ENCODE results near the gene ARHGAP9. TPM values are rescaled to one million over a fixed set of nuclear protein-coding genes. Genes with fewer than 3 reads are reported as not detected.
"Not testable (repeated sequence)": the region's sequence is repeated elsewhere in the genome, so short reads cannot be mapped to it uniquely, and the experiment has no call there.

The ARHGAP9 gene
- total RNA-seq, 3 donors from 2014 or later (not counting 1 experiment from before 2014, with no cell fraction given) = 558 to 1,091 (median 1,015) TPM

DNA sequence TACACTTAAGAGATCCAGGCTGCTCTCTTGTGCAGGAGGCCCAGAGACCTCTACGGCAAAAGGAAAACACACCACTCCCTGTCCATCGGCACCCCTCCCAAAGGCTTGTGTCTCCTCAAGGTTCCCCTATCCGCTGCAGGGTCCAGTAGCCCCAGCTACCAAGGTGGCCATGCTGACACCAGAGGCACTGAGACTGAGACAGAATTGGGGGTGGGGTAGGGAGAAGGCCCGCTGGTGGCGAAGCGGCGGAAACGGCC, 40.1 kb upstream of the ARHGAP9 start:
- peaks cover 55% of the 10 kb centered on the region for H3K4me1 ChIP-seq (ENCODE audit: control insufficient read depth, insufficient read depth, low read length)
- H3K4me3 ChIP-seq (ENCODE audit: low read length) = peak overlapping the region; percentile 99
- H3K36me3 ChIP-seq (ENCODE audit: control insufficient read depth, insufficient read depth, low read length) = peaks cover 39% of the 10 kb centered on the region
- H3K27ac ChIP-seq (ENCODE audit: low read length) = peak overlapping the region; percentile 99
- DNase-seq (peak in 1 of 2 donors; percentile 46), ATAC-seq (no peak)
- TF ChIP-seq CTCF (IDR thresholded peaks at IDR 0.05) = no peak
- WGBS (ENCODE audit: insufficient coverage) = 0% methylated on average over 8 of the region's 8 CpGs
- Mint-ChIP-seq H3K27ac (peak overlapping the region; percentile 99), H3K36me3 (peaks cover 7% of the 10 kb centered on the region), H3K27me3 (ENCODE audit: low read depth in 2 of 2) (no peaks in the 10 kb centered on the region), H3K4me3 (peak overlapping the region; percentile 97), H3K4me1 (peaks cover 38 to 74% of the 10 kb centered on the region in 2 donors), H3K9me3 (no peaks in the 10 kb centered on the region)
- H3K27me3 ChIP-seq (ENCODE audit: control insufficient read depth, insufficient read depth, low read length) = no peaks in the 10 kb centered on the region
- no peaks in the 10 kb centered on the region for H3K9me3 ChIP-seq (ENCODE audit: control insufficient read depth, insufficient read depth, low read length)
- intact Hi-C loops (cut with micrococcal nuclease) = loop anchor here (1.0 to 5.0 kb wide), 3 partner anchors 40 to 233 kb away; partner anchors contain the start of genes ARHGAP9, CDK4 and OS9

DNA sequence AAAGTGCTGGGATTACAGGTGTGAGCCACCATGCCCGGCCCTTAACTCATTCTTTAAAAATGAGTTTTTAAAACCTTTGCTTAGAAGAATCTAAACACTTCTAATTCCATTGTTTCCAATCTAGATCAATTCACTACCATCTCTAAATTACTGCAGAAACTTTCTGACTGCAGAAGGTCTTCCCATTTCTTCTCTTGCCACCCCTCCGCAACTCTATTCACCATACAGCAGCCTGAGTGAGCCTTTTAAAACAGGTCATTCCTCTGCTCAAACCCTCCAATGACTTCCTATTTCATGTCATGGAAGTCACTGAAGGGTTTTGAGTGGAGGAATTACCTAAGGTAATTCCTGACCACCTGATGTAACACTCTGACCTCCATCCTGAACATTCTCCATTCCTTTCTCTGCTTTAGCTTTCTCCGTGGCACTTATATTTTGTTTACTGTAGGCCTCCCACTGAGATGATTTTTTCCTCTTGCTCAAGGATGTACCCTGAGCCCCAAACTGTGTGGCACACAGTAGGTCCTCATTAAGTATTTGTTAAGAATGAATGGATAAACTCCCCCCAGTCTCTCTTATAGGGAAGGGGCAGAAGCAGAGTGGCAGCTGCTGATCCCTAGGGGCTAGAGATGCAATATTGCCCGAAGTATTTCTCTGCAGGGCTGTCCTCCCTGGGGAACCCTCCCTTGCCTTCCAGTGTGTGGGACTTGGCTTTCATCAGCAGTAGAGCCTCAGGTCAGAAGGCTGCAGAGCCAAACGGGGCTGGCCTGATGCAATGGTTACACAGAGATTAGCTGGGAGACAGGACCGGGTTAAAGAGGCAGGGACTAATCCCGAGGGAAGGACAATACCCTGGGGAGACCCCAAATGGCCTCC, 39.5 kb upstream of the ARHGAP9 start:
- H3K9me3 Mint-ChIP-seq = no peaks in the 10 kb centered on the region
- H3K27me3 Mint-ChIP-seq (ENCODE audit: low read depth in 2 of 2) = no peaks in the 10 kb centered on the region
- peaks cover 7% of the 10 kb centered on the region for H3K36me3 Mint-ChIP-seq
- peaks cover 40% of the 10 kb centered on the region for H3K36me3 ChIP-seq (ENCODE audit: control insufficient read depth, insufficient read depth, low read length)
- WGBS (ENCODE audit: insufficient coverage) = 35% methylated on average over 7 of the region's 7 CpGs
- H3K4me1 Mint-ChIP-seq = peaks cover 33 to 68% of the 10 kb centered on the region in 2 donors
- ATAC-seq = no peak
- H3K9me3 ChIP-seq (ENCODE audit: control insufficient read depth, insufficient read depth, low read length) = no peaks in the 10 kb centered on the region
- peak overlapping the region; percentile 99 for H3K27ac Mint-ChIP-seq
- no peaks in the 10 kb centered on the region for H3K27me3 ChIP-seq (ENCODE audit: control insufficient read depth, insufficient read depth, low read length)
- peak overlapping the region; percentile 99 for H3K4me3 ChIP-seq (ENCODE audit: low read length)
- peaks cover 51% of the 10 kb centered on the region for H3K4me1 ChIP-seq (ENCODE audit: control insufficient read depth, insufficient read depth, low read length)
- H3K4me3 Mint-ChIP-seq = peak overlapping the region; percentile 97
- intact Hi-C loops (cut with micrococcal nuclease) = no loop called here
- DNase-seq = peak in 1 of 2 donors; percentile 36
- peak overlapping the region; percentile 99 for H3K27ac ChIP-seq (ENCODE audit: low read length)
- no peak for TF ChIP-seq CTCF (IDR thresholded peaks at IDR 0.05)

GRCh38 chr12:57518176-57518919, 38.7 kb upstream of the ARHGAP9 start:
- Mint-ChIP-seq H3K4me1 (peaks cover 28 to 60% of the 10 kb centered on the region in 2 donors), H3K27me3 (ENCODE audit: low read depth in 2 of 2) (no peaks in the 10 kb centered on the region), H3K27ac (peak overlapping the region; percentile 99), H3K36me3 (peaks cover 7% of the 10 kb centered on the region), H3K9me3 (no peaks in the 10 kb centered on the region), H3K4me3 (peak overlapping the region; percentile 97)
- no peak for DNase-seq
- H3K4me3 ChIP-seq (ENCODE audit: low read length) = no peak overlapping the region
- intact Hi-C loops (cut with micrococcal nuclease) = no loop called here
- ATAC-seq = no peak
- WGBS (ENCODE audit: insufficient coverage) = 94% methylated on average over 8 of the region's 8 CpGs
- no peaks in the 10 kb centered on the region for H3K27me3 ChIP-seq (ENCODE audit: control insufficient read depth, insufficient read depth, low read length)
- peaks cover 48% of the 10 kb centered on the region for H3K36me3 ChIP-seq (ENCODE audit: control insufficient read depth, insufficient read depth, low read length)
- TF ChIP-seq CTCF (IDR thresholded peaks at IDR 0.05) = no peak
- H3K27ac ChIP-seq (ENCODE audit: low read length) = no peak overlapping the region
- H3K9me3 ChIP-seq (ENCODE audit: control insufficient read depth, insufficient read depth, low read length) = no peaks in the 10 kb centered on the region
- H3K4me1 ChIP-seq (ENCODE audit: control insufficient read depth, insufficient read depth, low read length) = peaks cover 43% of the 10 kb centered on the region

GRCh38 chr12:57517718-57518117, 38.1 kb upstream of the ARHGAP9 start:
- intact Hi-C loops (cut with micrococcal nuclease); DNase-seq; H3K9me3 Mint-ChIP-seq; ATAC-seq; H3K27ac ChIP-seq (ENCODE audit: low read length); H3K4me3 ChIP-seq (ENCODE audit: low read length); H3K27me3 ChIP-seq (ENCODE audit: control insufficient read depth, insufficient read depth, low read length); H3K27me3 Mint-ChIP-seq (ENCODE audit: low read depth in 2 of 2); H3K9me3 ChIP-seq (ENCODE audit: control insufficient read depth, insufficient read depth, low read length): not testable (repeated sequence)
- Mint-ChIP-seq H3K4me3 (peak overlapping the region; percentile 64), H3K36me3 (peaks cover 11% of the 10 kb centered on the region), H3K27ac (peak overlapping the region; percentile 99), H3K4me1 (peaks cover 28 to 56% of the 10 kb centered on the region in 2 donors)
- Histone ChIP-seq H3K4me1 (ENCODE audit: control insufficient read depth, insufficient read depth, low read length) (peaks cover 39% of the 10 kb centered on the region), H3K36me3 (ENCODE audit: control insufficient read depth, insufficient read depth, low read length) (peaks cover 54% of the 10 kb centered on the region)
- WGBS (ENCODE audit: insufficient coverage) = 90% methylated on average over 10 of the region's 10 CpGs
